IMR-90 (cell line): Measurements from ENCODE around the gene CTSO. TPM values are rescaled to one million over a fixed set of nuclear protein-coding genes. Genes with fewer than 3 reads are reported as not detected.
"Not testable (repeated sequence)": the region's sequence is repeated elsewhere in the genome, so short reads cannot be mapped to it uniquely, and the experiment has no call there.

ENCODE experiments used
- ATAC-seq: fragments of 200-7000 bp; cut with Tn5 transposase; 2 replicates; pipeline ENCODE4 v1.9.1; 2020; ENCODE audit warnings: low read depth, mild to moderate bottlenecking, moderate library complexity
- BruUV-seq: library from RNA; stranded (reverse); fragments of 400-500 nt; replicated peaks from 2 replicates; lab custom pipeline; 2021; lab: Mats Ljungman, UMichigan
- CTCF ChIA-PET: fragments of 300-600 bp; formaldehyde crosslinking; extraction: SDS; loops from one replicate; lab custom pipeline; 2021; ENCODE audit warnings: antibody characterized with exemption; lab: Yijun Ruan, JAX
- POLR2A ChIA-PET: fragments of 300-600 bp; sonication (Branson Sonifier 250); formaldehyde crosslinking; loops from one replicate; lab custom pipeline; 2022; ENCODE audit warnings: antibody characterized with exemption; ENCODE audit not compliant: unreplicated experiment; lab: Charles Lee
- DNase-seq: peaks from one replicate; pipeline ENCODE4 v3.0.0; 2013
- H2AFZ ChIP-seq: replicated peaks from 2 replicates; pipeline ENCODE3; 2013; ENCODE audit warnings: low read length, mild to moderate bottlenecking; ENCODE audit not compliant: poor library complexity
- H2AK5ac ChIP-seq: 2 replicates; pipeline ENCODE4 v1.6.1; 2013; ENCODE audit warnings: low read depth, low read length, inconsistent platforms
- H2AK9ac ChIP-seq: replicated peaks from 2 replicates; pipeline ENCODE3; 2013; ENCODE audit warnings: mild to moderate bottlenecking, low read depth, low read length, moderate library complexity; ENCODE audit not compliant: poor library complexity
- H2BK120ac ChIP-seq: 2 replicates; pipeline ENCODE4 v1.6.1; 2013; ENCODE audit warnings: low read depth, low read length, inconsistent platforms
- H2BK15ac ChIP-seq: 3 replicates; pipeline ENCODE4 v1.6.1; 2013; ENCODE audit warnings: low read depth, low read length, inconsistent platforms
- H2BK20ac ChIP-seq: 2 replicates; pipeline ENCODE4 v1.6.1; 2013; ENCODE audit warnings: low read depth, mild to moderate bottlenecking, inconsistent platforms, low read length, moderate library complexity
- H2BK5ac ChIP-seq: 2 replicates; pipeline ENCODE4 v1.6.1; 2013; ENCODE audit warnings: mild to moderate bottlenecking, low read depth, low read length, inconsistent platforms; ENCODE audit not compliant: poor library complexity, severe bottlenecking
- H3K14ac ChIP-seq: replicated peaks from 2 replicates; pipeline ENCODE4 v1.6.1; 2013; ENCODE audit warnings: low read depth, low read length, inconsistent platforms
- H3K18ac ChIP-seq: 2 replicates; pipeline ENCODE4 v1.6.1; 2013; ENCODE audit warnings: low read depth, low read length, control low read depth
- H3K23ac ChIP-seq: 2 replicates; pipeline ENCODE4 v1.6.1; 2013; ENCODE audit warnings: low read depth, low read length, inconsistent platforms
- H3K27ac ChIP-seq: 2 replicates; pipeline ENCODE4 v1.5.1; 2013; ENCODE audit warnings: mild to moderate bottlenecking, control low read depth, low read length; ENCODE audit not compliant: insufficient read depth
- H3K27me3 ChIP-seq: 2 replicates; pipeline ENCODE4 v1.6.1; 2013; ENCODE audit warnings: low read length; ENCODE audit not compliant: control insufficient read depth, insufficient read depth
- H3K36me3 ChIP-seq: 2 replicates; pipeline ENCODE4 v1.6.1; 2013; ENCODE audit warnings: low read length, mixed read lengths; ENCODE audit not compliant: control insufficient read depth, insufficient read depth
- H3K4ac ChIP-seq: 2 replicates; pipeline ENCODE4 v1.6.1; 2013; ENCODE audit warnings: low read depth, low read length, inconsistent platforms
- H3K4me1 ChIP-seq: 2 replicates; pipeline ENCODE4 v1.6.1; 2013; ENCODE audit warnings: low read length, mixed read lengths; ENCODE audit not compliant: control insufficient read depth, insufficient read depth
- H3K4me2 ChIP-seq: 2 replicates; pipeline ENCODE4 v1.6.1; 2013; ENCODE audit warnings: low read depth, mild to moderate bottlenecking, control low read depth, low read length, moderate library complexity
- H3K4me3 ChIP-seq: 2 replicates; pipeline ENCODE4 v1.5.1; 2013; ENCODE audit warnings: low read depth, mild to moderate bottlenecking, control low read depth, low read length, moderate library complexity; ENCODE audit not compliant: insufficient read depth
- H3K56ac ChIP-seq: 2 replicates; pipeline ENCODE4 v1.6.1; 2013; ENCODE audit warnings: low read length, inconsistent platforms; ENCODE audit not compliant: insufficient read depth; ENCODE audit errors: extremely low read depth
- H3K79me1 ChIP-seq, 2 experiments: 2 replicates each; pipeline ENCODE4 v1.6.1; 2013; ENCODE audit warnings: low read length in 2 of 2, inconsistent platforms in 1 of 2, low read depth in 1 of 2
- H3K9ac ChIP-seq: 2 replicates; pipeline ENCODE4 v1.6.1; 2013; ENCODE audit warnings: low read depth, low read length, control low read depth
- H3K9me1 ChIP-seq: 2 replicates; pipeline ENCODE4 v1.6.1; 2013; ENCODE audit warnings: low read length, inconsistent platforms; ENCODE audit not compliant: insufficient read depth
- H3K9me3 ChIP-seq: 2 replicates; pipeline ENCODE4 v1.6.1; 2013; ENCODE audit warnings: low read length; ENCODE audit not compliant: control insufficient read depth, insufficient read depth
- H4K20me1 ChIP-seq: 2 replicates; pipeline ENCODE4 v1.6.1; 2013; ENCODE audit warnings: low read length, inconsistent platforms; ENCODE audit not compliant: insufficient read depth
- H4K5ac ChIP-seq: 2 replicates; pipeline ENCODE4 v1.6.1; 2013; ENCODE audit warnings: mild to moderate bottlenecking, low read depth, low read length, control low read depth
- H4K8ac ChIP-seq, 2 experiments: 2 replicates each; pipeline ENCODE4 v1.6.1; 2013; ENCODE audit warnings: low read depth in 2 of 2, low read length in 2 of 2, control low read depth in 1 of 2, inconsistent platforms in 1 of 2
- H4K91ac ChIP-seq: 2 replicates; pipeline ENCODE4 v1.6.1; 2013; ENCODE audit warnings: low read depth, low read length, inconsistent platforms; ENCODE audit not compliant: insufficient read depth
- WGBS, 2 experiments: methylation state at CpG; one replicate each; pipeline versions ENCODE4 v1.1.5 to v1.1.7; 2013; ENCODE audit warnings: missing lambda C conversion rate in 2 of 2; ENCODE audit not compliant: insufficient read length in 1 of 2; ENCODE audit errors: extremely low coverage in 2 of 2; 5-methylcytosine and 5-hydroxymethylcytosine counted together
- dilution Hi-C: fragments of 300-500 bp; cut with HindIII; formaldehyde crosslinking; loops from one replicate; pipeline ENCODE4 v1.14.3; 2018; ENCODE audit warnings: low sequenced_read_pairs; ENCODE audit not compliant: unreplicated experiment
- in situ Hi-C: fragments of 300-500 bp; cut with MboI; formaldehyde crosslinking; loops from 3 replicates; pipeline ENCODE4 v1.14.3; 2019; ENCODE audit warnings: low sequenced_read_pairs, inconsistent platforms, mixed read lengths
- intact Hi-C: fragments of 100-400 bp; cut with micrococcal nuclease; formaldehyde crosslinking; loops from 2 replicates; pipeline ENCODE4 v1.10.0; 2022
- polyA plus RNA-seq, 3 experiments: library from polyadenylated mRNA; depleted of rRNA; stranded (reverse); fragments of >200 nt; gene quantifications; 2 replicates each; pipeline ENCODE4 v1.2.3, GENCODE V29; 2012; ENCODE audit warnings: low replicate concordance in 1 of 3
- total RNA-seq: library from RNA; depleted of rRNA; stranded (reverse); fragments of >200 nt; gene quantifications from 2 replicates; pipeline ENCODE4 v1.2.3, GENCODE V29; 2012

The CTSO gene
- total and polyA plus RNA-seq, 2 of the 4 experiments (the other 2 are of a cell fraction): 2.9 to 3.9 TPM

DNA sequence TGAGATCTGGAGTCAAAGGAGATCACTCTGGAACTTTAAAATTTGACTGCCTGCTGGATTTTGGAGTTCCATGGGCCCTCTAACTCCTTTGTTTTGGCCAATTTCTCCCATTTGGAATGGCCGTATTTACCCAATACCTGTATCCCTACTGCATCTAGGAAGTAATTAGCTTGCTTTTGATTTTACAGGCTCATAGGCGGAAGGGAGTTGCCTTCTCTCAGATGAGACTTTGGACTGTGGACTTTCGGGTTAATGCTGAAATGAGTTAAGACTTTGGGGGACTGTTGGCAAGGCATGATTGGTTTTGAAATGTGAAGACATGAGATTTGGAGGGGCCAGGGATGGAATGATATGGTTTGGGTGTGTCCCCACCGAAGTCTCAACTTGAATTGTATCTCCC, 19.0 kb downstream of the CTSO start:
- H2AK9ac ChIP-seq, DNase-seq, H2BK120ac ChIP-seq, H3K79me1 ChIP-seq, intact Hi-C loops, H4K20me1 ChIP-seq, H3K18ac ChIP-seq, H3K4me2 ChIP-seq, H3K23ac ChIP-seq, H3K14ac ChIP-seq, H3K27ac ChIP-seq, H2BK15ac ChIP-seq, H3K4me3 ChIP-seq, H3K36me3 ChIP-seq, H4K91ac ChIP-seq, H4K8ac ChIP-seq, H2BK5ac ChIP-seq, in situ Hi-C loops, H2AK5ac ChIP-seq, H3K9ac ChIP-seq, H3K27me3 ChIP-seq, dilution Hi-C loops, ATAC-seq, H2BK20ac ChIP-seq, H2AFZ ChIP-seq, H4K5ac ChIP-seq, BruUV-seq, H3K4ac ChIP-seq, H3K4me1 ChIP-seq, CTCF ChIA-PET, H3K56ac ChIP-seq, H3K9me1 ChIP-seq, H3K9me3 ChIP-seq, POLR2A ChIA-PET: not testable (repeated sequence)
- WGBS, 2 experiments: 100% methylated on average over 2 of the region's 4 CpGs; no CpG with 5 or more reads in 1 of the 2 experiments
